ENCODE results near the gene RCN2. TPM values are rescaled to one million over a fixed set of nuclear protein-coding genes. Genes with fewer than 3 reads are reported as not detected.

Gene RCN2
- total and polyA plus RNA-seq, 2 of the 13 experiments (the other 11 are each of a cell fraction or from before 2014, with no cell fraction given): 84.4 to 89.0 TPM

GRCh38 chr15:77001351-77001750 is 69.8 kb downstream of the RCN2 start:
- intact Hi-C loops (cut with micrococcal nuclease; ENCODE audit: unreplicated experiment): no loop called here
- peaks cover 6 to 27% of the 10 kb centered on the region in 2 experiments for H3K27me3 ChIP-seq (ENCODE audit: control insufficient read depth in 1 of 2, insufficient read depth in 2 of 2, low read length in 2 of 2)
- WGBS (ENCODE audit: low lambda C conversion rate): 27% methylated on average over 3 of the region's 4 CpGs
- no peak for FAIRE-seq
- POLR2A ChIA-PET: no interaction called here
- H3K27ac ChIP-seq (ENCODE audit: extremely low read length, insufficient read depth, low read length): no peak overlapping the region
- no peaks in the 10 kb centered on the region for H3K79me2 ChIP-seq (ENCODE audit: insufficient read depth, low read length)
- H3K36me3 ChIP-seq (replicated peaks in 1 of 2; ENCODE audit: control insufficient read depth in 1 of 2, insufficient read depth in 2 of 2, low read length in 2 of 2): no peaks in the 10 kb centered on the region
- no peak overlapping the region for H3K4me3 ChIP-seq (replicated peaks in 1 of 3; ENCODE audit: insufficient read depth in 1 of 3, low read depth in 2 of 3, low read length in 3 of 3)
- no peaks in the 10 kb centered on the region for H4K20me1 ChIP-seq (ENCODE audit: insufficient read depth, low read length)
- in situ Hi-C loops (cut with HindIII; ENCODE audit: extremely low pct_ligation_motif_present, low pct_unique_long_range_greater_than_20kb): no loop called here
- no peak overlapping the region for H2AFZ ChIP-seq (ENCODE audit: low read length)
- no peak for DNase-seq (ENCODE audit: low spot score)
- no TSS peak for BruUV-seq (replicated peaks)
- ATAC-seq: no peak
- CTCF ChIA-PET (ENCODE audit: low intra/inter-chr PET ratio, low total read pairs): no interaction called here
- H3K9me3 ChIP-seq (ENCODE audit: low read length): no peaks in the 10 kb centered on the region
- no peak overlapping the region for H3K4me2 ChIP-seq (ENCODE audit: low read depth, low read length)
- H3K9ac ChIP-seq (ENCODE audit: insufficient read depth, low read depth, low read length): no peak overlapping the region
- TF ChIP-seq CENPT (CRISPR knock-in tag; IDR thresholded peaks at IDR 0.05; ENCODE audit: low read depth) (no peak), ZNF550 (CRISPR knock-in tag; IDR thresholded peaks at IDR 0.05; ENCODE audit: borderline replicate concordance) (no peak), BORCS8-MEF2B (CRISPR knock-in tag; IDR thresholded peaks at IDR 0.05) (no peak), MLX (CRISPR knock-in tag; IDR thresholded peaks at IDR 0.05) (no peak), HOXA9 (CRISPR knock-in tag; IDR thresholded peaks at IDR 0.05; ENCODE audit: borderline replicate concordance) (no peak)
- no peaks in the 10 kb centered on the region for H3K4me1 ChIP-seq (ENCODE audit: insufficient read depth, low read length)

DNA sequence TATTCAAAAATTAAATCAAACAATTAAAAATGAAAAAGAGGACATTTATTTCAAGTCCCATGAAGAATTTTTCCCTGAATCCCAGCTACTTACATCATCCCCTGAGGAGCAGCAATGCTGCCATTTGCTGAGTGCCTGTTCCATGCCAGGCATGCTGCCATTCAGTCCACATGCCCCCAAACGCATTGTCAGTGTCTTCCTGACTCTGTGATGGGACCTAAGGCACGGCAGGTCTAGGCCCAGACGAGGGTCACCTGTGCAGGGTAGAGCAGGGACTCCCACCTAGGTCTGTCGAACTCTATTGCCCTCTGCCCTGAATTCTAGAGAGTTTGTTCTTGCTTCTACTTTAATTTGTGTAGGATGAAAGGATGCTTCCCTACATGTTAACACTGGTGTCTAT is 70.4 kb downstream of the RCN2 start:
- CTCF ChIA-PET (ENCODE audit: low intra/inter-chr PET ratio, low total read pairs): no interaction called here
- Histone ChIP-seq H3K79me2 (ENCODE audit: insufficient read depth, low read length) (no peaks in the 10 kb centered on the region), H3K9me3 (ENCODE audit: low read length) (no peaks in the 10 kb centered on the region), H3K27me3 (ENCODE audit: control insufficient read depth in 1 of 2, insufficient read depth in 2 of 2, low read length in 2 of 2) (peaks cover 5 to 27% of the 10 kb centered on the region in 2 experiments), H3K4me1 (ENCODE audit: insufficient read depth, low read length) (no peaks in the 10 kb centered on the region), H3K4me2 (ENCODE audit: low read depth, low read length) (no peak overlapping the region), H3K27ac (ENCODE audit: extremely low read length, insufficient read depth, low read length) (no peak overlapping the region), H2AFZ (ENCODE audit: low read length) (no peak overlapping the region), H3K36me3 (replicated peaks in 1 of 2; ENCODE audit: control insufficient read depth in 1 of 2, insufficient read depth in 2 of 2, low read length in 2 of 2) (no peaks in the 10 kb centered on the region), H3K9ac (ENCODE audit: insufficient read depth, low read depth, low read length) (no peak overlapping the region), H3K4me3 (replicated peaks in 1 of 3; ENCODE audit: insufficient read depth in 1 of 3, low read depth in 2 of 3, low read length in 3 of 3) (no peak overlapping the region), H4K20me1 (ENCODE audit: insufficient read depth, low read length) (no peaks in the 10 kb centered on the region)
- no peak for ATAC-seq
- FAIRE-seq: no peak
- intact Hi-C loops (cut with micrococcal nuclease; ENCODE audit: unreplicated experiment): no loop called here
- no peak for DNase-seq (ENCODE audit: low spot score)
- POLR2A ChIA-PET: no interaction called here
- 8% methylated on average over 2 of the region's 4 CpGs for WGBS (ENCODE audit: low lambda C conversion rate)
- no TSS peak for BruUV-seq (replicated peaks)
- TF ChIP-seq ZNF451 (CRISPR knock-in tag; IDR thresholded peaks at IDR 0.05) (no peak), MAFG (CRISPR knock-in tag; IDR thresholded peaks at IDR 0.05) (no peak), CCDC6 (CRISPR knock-in tag; IDR thresholded peaks at IDR 0.05) (no peak), SOX5 (CRISPR knock-in tag; IDR thresholded peaks at IDR 0.05; ENCODE audit: borderline replicate concordance) (no peak), SRY (CRISPR knock-in tag; IDR thresholded peaks at IDR 0.05) (no peak), ZNF232 (CRISPR knock-in tag; IDR thresholded peaks at IDR 0.05; ENCODE audit: borderline replicate concordance) (no peak), TIGD3 (CRISPR knock-in tag; IDR thresholded peaks at IDR 0.05; ENCODE audit: borderline replicate concordance) (no peak), PCBP2 (optimal IDR thresholded peaks at IDR 0.05; ENCODE audit: low read depth, low read length, poor library complexity, severe bottlenecking) (no peak), KDM5B (CRISPR knock-in tag; IDR thresholded peaks at IDR 0.05; ENCODE audit: borderline replicate concordance) (no peak), ZBTB8A (CRISPR knock-in tag; IDR thresholded peaks at IDR 0.05; ENCODE audit: borderline replicate concordance, low read depth) (no peak)
- TF ChIP-seq, protein P1, sequence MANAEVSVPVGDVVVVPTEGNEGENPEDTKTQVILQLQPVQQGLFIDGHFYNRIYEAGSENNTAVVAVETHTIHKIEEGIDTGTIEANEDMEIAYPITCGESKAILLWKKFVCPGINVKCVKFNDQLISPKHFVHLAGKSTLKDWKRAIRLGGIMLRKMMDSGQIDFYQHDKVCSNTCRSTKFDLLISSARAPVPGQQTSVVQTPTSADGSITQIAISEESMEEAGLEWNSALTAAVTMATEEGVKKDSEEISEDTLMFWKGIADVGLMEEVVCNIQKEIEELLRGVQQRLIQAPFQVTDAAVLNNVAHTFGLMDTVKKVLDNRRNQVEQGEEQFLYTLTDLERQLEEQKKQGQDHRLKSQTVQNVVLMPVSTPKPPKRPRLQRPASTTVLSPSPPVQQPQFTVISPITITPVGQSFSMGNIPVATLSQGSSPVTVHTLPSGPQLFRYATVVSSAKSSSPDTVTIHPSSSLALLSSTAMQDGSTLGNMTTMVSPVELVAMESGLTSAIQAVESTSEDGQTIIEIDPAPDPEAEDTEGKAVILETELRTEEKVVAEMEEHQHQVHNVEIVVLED (CRISPR knock-in tag; IDR thresholded peaks at IDR 0.05; ENCODE audit: borderline replicate concordance): no peak
- in situ Hi-C loops (cut with HindIII; ENCODE audit: extremely low pct_ligation_motif_present, low pct_unique_long_range_greater_than_20kb): no loop called here
